H1 (cell line): ENCODE results near the gene BORCS6. TPM values are rescaled to one million over a fixed set of nuclear protein-coding genes. Genes with fewer than 3 reads are reported as not detected.

ENCODE experiments used
- CHD7 ChIP-seq: fragments of 300-600 bp; sonication (generic); IDR thresholded peaks from 2 replicates; pipeline ENCODE4 v1.7.1; 2012; ENCODE audit warnings: low read length, moderate library complexity, mild to moderate bottlenecking, inconsistent platforms; ENCODE audit not compliant: insufficient replicate concordance
- HDAC2 ChIP-seq, 2 experiments: fragments of 300-600 bp in 1 of 2; sonication (generic) in 1 of 2; IDR thresholded peaks; 2 replicates each; pipeline ENCODE4 v1.6.1; 2011 to 2012; ENCODE audit warnings: low read depth in 2 of 2, low read length in 2 of 2, mild to moderate bottlenecking in 2 of 2, moderate library complexity in 2 of 2, borderline replicate concordance in 1 of 2, inconsistent platforms in 1 of 2
- RNF2 ChIP-seq: fragments of 200-900, 300-1000 bp; sonication (generic); IDR thresholded peaks from 2 replicates; pipeline ENCODE4 v1.7.1; 2016; ENCODE audit warnings: borderline replicate concordance, low read depth, mild to moderate bottlenecking, antibody characterized with exemption, low read length; ENCODE audit not compliant: poor library complexity, severe bottlenecking; ENCODE audit errors: missing control alignments
- TAF7 ChIP-seq: optimal IDR thresholded peaks from 2 replicates; pipeline ENCODE3; 2011; ENCODE audit warnings: low read depth, mild to moderate bottlenecking, inconsistent platforms, low read length, moderate library complexity, borderline replicate concordance
- YY1 ChIP-seq: IDR thresholded peaks from 2 replicates; pipeline ENCODE4 v1.6.1; 2011; ENCODE audit warnings: low read depth, mild to moderate bottlenecking, low read length
- polyA plus RNA-seq, 7 experiments: library from polyadenylated mRNA; depleted of rRNA in 3 of 7; stranded (reverse) in 5 of 7; unstranded in 2 of 7; fragments of >200 nt in 5 of 7; fragments of 200-250 nt in 2 of 7; gene quantifications; 1 replicate in 5 of 7; 2 replicates in 1 of 7; 4 replicates in 1 of 7; pipeline versions ENCODE4 v1.2.1 to v1.2.3, GENCODE V29; 2011 to 2013; ENCODE audit warnings: missing spikeins in 2 of 7, mixed read lengths in 2 of 7
- total RNA-seq: library from RNA; stranded (reverse); fragmentation: NEBNext Ultra II Directional; extraction: Animal tissue kit (Norgen Biotek cat#: 25700); gene quantifications from 2 replicates; pipeline ENCODE4 v1.2.1, GENCODE V29; 2021
- TF ChIP-seq, protein P1 (sequence below), 3 experiments: IDR thresholded peaks; 1 replicate in 2 of 3; 2 replicates in 1 of 3; pipeline versions ENCODE4 v1.5.1 to v1.6.1; 2011; ENCODE audit warnings: low read length in 3 of 3, mild to moderate bottlenecking in 3 of 3, inconsistent platforms in 2 of 3, low read depth in 1 of 3, moderate library complexity in 1 of 3; ENCODE audit not compliant: insufficient read depth in 1 of 3; ENCODE audit errors: control extremely low read depth in 1 of 3

The BORCS6 gene
- total and polyA plus RNA-seq, 2 of the 8 experiments (the other 6 are each of a cell fraction or from before 2014, with no cell fraction given), result 3.3 to 3.6 TPM

DNA sequence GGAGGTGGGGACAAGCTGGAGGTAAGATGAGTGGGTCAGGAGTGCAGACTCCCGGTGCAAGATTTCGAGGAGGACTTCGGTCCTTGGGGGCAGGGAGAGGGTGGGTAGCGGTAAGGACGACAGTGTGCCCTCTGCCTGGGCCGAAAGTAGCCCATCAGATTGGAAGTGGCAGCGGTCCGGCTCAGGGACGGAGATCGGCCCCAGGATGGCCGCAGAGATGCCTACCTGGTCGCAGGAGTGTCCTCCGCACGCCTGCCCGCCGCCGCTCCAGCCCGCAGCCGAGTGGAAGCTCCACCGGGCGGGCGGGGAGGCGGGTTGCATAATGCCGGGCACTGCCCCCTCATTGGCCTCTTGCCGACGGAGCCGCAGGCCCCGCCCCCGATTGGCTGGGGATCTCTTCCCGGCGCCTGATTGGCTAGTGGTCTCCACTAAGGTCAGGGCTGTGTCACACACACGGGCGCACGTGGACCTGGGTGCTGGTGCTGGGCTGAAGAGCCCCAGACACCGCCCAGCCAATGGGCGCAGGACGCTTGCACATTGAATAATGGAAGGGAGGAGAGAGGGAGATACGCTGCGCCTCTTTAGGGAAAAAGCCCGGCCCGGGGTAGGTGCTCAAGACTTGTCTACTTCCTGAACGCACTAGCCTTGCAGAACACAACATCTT lies 37.7 kb downstream of the BORCS6 start, which contains the start of gene PER1 (continued):
- TF ChIP-seq, protein P1, sequence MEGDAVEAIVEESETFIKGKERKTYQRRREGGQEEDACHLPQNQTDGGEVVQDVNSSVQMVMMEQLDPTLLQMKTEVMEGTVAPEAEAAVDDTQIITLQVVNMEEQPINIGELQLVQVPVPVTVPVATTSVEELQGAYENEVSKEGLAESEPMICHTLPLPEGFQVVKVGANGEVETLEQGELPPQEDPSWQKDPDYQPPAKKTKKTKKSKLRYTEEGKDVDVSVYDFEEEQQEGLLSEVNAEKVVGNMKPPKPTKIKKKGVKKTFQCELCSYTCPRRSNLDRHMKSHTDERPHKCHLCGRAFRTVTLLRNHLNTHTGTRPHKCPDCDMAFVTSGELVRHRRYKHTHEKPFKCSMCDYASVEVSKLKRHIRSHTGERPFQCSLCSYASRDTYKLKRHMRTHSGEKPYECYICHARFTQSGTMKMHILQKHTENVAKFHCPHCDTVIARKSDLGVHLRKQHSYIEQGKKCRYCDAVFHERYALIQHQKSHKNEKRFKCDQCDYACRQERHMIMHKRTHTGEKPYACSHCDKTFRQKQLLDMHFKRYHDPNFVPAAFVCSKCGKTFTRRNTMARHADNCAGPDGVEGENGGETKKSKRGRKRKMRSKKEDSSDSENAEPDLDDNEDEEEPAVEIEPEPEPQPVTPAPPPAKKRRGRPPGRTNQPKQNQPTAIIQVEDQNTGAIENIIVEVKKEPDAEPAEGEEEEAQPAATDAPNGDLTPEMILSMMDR (IDR thresholded peaks at IDR 0.05; ENCODE audit: control extremely low read depth in 1 of 3, insufficient read depth in 1 of 3, low read depth in 1 of 3, low read length in 3 of 3), result 0 out of 4 replicates have a peak, but pooled peaks of 1 of the 3 experiments have one; percentile 2
- no peak for TF ChIP-seq YY1
- no peak for TF ChIP-seq CHD7
- TF ChIP-seq RNF2, result no peak
- TF ChIP-seq HDAC2 (IDR thresholded peaks at IDR 0.05; ENCODE audit: borderline replicate concordance in 1 of 2, low read depth in 2 of 2, low read length in 2 of 2), result no peak
- TF ChIP-seq TAF7, result peak; percentile 65
